HG03135 (cell line): ENCODE measurements around the gene MCM10.

Experiments
- ATAC-seq: cut with Tn5 transposase; IDR thresholded peaks from one replicate; pipeline ENCODE4 v1.9.1; 2021; ENCODE audit warnings: mild to moderate bottlenecking, moderate library complexity; ENCODE audit not compliant: unreplicated experiment

Gene MCM10

DNA sequence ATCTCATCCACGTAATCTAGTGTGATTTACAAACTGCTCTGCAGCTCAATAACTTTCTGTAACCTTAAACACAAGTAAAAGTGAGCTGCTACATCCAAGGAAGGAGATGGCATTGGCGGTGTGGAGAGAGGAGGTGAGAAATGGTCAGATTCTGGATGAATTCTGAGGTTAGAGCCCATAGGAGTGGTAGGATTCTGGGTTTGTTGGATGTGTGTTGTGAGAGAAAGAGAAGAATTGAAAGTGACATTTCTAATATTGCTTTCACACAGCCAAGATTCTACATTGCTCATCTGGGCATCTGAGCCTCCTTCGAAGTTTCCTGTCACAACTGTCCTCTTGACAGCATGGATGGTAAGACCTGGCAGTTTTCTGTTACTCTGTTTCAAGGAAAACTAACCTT, 2.5 kb downstream of the MCM10 start:
- ATAC-seq: no peak

DNA sequence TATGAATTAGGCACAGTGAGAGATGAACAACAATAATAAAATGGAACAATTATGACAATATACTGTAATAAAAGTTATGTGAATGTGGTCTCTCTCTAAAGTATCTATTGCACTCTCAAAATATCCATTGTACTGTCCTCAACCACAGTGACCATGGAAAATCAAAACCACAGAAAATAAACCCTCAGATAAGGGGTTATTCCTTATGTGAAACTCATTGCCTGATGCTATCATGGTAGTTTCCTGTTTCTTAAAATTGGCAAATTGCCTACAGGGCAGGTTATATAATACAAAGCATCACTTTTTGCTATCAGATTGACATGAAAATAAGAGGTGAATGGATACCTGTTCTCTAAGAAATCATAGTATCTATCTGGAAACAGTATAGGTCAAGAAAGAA, 3.8 kb downstream of the MCM10 start:
- ATAC-seq: no peak

DNA sequence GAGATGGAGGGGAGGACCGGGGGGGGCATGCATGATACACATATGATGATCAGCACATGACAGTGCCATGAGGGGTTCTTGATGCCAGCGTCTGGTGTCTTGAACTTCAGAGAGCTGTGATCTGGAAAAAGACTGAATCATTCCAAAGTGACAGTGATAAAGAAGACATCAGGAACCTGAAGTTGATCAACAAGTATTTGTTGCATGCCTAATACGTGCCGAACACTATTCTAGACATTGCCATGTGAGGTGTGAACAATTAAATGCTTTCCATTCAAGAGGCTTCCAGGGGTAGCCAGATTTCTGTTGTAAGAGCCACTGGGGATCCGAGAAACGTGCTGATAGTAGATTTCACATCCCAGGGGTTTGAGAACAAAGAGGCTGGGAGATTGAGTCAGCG, 6.2 kb downstream of the MCM10 start:
- ATAC-seq: no peak

DNA sequence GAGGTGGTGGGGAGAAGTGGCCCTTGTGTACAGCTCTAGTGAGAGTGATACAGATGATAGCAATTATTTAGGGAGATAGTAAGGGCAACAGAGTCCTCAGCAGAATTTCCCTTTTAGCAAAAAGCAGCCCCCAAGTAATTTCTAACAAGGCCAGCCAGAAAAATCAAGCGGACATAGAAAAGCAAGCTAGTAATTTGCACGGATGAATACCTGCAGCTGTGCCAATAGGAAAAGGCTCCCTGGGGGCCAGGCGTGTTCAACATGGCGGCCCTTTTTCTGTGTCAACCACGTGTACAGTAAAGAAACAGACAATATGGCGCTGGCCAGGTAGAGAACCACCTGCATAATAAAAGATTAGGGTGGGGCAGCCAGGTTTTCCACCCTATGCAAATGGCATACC, 7.4 kb downstream of the MCM10 start:
- no peak for ATAC-seq

DNA sequence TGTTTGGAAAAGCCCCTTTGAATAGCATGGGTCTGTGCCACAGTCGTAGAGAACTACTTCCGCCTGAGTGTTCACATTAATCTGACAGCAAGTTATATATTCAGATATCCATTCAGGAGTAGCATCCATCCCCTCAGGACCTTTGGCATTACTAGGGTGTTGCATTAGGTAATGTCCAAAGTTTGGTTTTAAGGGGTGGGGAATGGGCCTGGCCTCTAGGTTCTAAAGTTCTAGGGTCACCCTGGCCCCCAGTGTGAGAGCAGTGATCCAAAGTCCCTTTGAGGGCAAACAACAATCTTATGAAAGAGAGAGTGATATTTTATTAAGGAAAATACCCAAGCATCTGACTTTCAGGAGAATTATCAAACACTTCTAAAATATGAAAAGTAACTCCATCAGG, 12.3 kb downstream of the MCM10 start:
- no peak for ATAC-seq

DNA sequence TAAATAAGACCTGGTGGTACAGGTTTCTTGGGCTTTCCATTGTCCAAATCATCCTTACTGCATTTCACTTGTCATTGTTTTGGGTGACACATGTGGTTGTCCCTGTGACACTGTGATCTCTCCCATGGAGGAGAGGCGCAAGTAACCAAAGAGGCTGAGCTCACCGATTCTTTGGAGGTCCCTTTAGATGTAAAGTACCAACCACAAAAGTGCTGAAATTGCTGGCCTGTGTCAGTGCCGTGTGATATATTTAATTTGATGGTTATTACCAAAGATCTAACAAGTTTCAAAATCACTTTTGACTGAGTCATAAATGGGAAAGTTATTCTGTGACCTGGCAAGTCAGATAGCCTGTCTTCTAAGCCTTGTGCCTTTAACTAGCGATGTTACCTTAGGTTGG, 19.4 kb downstream of the MCM10 start:
- no peak for ATAC-seq

DNA sequence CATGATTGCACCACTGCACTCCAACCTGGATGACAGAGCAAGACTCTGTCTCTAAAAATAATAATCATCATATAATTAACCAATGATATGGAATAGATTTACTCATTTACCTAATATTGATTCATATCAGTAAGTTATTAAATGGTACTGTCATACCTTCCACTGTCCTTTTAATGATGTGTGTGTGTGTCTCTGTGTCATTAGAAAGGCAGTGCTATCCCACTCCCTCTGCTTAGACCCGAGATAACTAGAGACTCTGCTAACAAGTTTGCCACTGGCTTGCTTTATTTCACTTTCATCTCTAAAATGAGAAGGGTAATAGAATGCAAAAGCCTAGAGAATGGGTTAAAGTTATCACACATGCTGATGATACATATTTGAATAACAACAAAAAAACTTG, 21.1 kb downstream of the MCM10 start:
- no peak for ATAC-seq

DNA sequence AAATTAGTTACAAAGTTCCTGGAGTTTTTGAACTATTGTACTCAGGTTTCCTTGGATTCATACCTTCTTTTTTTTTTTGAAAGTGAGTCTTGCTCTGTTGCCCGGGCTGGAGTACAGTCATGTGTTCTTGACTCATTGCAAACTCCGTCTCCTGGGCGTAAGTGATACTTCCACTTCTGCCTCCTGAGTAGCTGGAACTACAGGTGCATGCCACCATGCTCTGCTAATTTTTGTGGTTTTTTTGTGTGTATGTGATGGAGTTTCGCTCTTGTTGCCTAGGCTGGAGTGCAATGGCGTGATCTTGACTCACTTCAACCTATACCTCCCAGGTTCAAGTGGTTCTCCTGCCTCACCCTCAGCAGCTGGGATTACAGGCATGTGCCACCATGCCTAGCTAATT, 22.3 kb downstream of the MCM10 start:
- ATAC-seq: no peak

DNA sequence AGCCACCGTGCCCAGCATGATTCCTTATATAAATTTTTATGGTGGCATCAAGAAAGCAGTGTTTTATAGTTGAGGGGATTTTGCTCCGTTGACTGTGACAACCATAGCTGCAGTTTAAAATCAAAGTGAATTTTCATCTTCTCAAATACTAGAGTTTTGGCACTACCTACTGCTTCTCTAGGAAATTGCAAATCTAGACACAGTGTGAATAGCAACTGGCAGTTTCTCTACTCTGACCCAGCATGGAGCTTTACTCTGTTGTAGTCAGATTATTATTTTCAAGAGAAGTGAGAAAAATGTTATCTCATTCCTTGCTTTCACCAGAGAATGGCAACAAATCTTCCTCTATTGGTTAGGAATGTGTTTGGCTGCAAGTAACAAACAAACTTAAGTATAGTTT, 22.9 kb downstream of the MCM10 start:
- no peak for ATAC-seq

DNA sequence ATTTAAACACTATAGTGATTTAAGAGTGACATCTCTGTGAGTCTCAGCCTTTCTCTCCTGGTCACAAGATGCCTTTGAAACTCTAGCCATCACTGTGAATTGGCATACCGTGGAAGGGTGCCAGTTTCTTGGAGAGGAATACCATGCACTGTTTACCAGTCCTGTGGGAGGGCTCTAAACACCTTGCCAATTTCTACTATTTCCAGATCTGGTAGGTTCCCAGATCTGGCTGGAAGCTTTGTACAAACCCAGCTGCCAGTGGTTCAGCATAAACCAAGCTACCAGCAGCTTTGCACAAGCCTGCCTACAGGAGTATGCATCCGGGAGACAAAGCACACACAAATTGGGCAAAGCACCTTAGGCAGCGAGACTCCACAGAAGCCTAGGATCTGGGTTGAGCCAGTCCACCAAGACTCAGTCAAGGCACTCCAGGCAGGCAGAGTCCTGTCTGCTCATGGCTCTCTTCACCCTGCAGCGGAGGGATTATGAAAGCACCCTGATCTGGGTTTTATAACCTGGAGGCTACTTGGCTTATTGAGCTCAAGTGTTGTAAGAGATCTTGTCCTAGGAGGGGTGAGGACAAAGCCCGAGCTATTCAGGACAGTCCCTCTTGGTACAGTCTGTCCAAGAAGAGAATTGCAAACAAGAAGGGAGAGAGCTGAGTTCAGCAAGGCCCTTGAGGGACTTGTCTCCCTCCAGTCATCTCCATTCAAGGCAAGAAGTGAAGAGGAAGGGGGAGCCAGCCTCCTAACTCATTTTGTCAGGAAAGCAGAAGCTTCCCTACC, 23.6 kb downstream of the MCM10 start:
- ATAC-seq: no peak

DNA sequence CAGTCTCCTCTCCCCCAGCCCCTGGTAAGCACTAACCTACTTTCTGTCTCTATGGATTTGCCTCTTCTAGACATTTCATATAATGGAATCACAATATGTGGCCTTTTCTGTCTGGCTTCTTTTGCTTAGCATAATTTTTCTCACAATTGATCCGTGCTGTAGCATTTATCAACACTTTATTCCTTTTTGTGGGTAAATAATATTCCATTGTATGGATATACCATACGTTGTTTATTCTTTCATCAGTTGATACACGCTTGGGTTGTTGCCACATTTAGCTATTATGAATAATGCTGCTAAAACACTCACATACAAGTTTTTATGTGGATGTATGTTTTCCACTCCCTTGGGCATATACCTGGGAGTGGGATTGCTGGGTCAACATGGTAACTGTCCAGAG, 25.8 kb downstream of the MCM10 start:
- ATAC-seq: no peak

DNA sequence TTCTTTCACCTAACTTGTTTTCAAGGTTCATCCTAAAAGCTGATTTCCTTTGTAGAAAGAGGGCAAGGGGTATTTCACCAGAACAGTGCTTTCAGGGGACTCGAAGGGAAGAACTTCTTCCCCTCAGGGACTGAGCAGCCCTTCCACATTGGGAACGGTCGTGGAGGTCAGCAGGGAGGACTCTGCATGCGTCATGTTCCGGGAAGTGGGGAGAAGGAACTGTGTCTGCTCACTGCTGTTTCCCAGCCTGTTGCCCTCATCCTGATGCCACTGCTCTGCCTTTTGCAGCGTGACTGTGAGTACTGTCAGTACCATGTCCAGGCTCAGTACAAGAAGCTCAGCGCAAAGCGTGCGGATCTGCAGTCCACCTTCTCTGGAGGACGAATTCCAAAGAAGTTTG, 27.2 kb downstream of the MCM10 start:
- ATAC-seq: no peak

DNA sequence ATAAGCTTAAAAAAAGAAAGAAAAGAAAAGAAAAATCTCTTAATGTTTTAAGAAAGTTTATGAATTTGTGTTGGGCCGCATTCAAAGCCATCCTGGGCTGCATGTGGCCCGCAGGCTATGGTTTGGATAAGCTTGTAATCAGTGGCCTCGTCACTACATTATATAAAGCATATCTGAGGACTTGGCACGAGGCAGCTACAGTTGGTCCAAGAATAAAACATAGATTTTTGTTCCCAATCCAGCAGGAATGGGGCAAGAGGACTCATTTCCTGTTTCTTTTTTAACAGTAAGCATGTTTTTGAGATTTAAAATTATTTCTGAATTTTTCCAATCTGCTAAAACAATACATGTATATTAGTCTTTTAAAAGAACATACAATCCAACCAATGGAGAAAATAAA, 28.6 kb downstream of the MCM10 start:
- ATAC-seq: no peak

DNA sequence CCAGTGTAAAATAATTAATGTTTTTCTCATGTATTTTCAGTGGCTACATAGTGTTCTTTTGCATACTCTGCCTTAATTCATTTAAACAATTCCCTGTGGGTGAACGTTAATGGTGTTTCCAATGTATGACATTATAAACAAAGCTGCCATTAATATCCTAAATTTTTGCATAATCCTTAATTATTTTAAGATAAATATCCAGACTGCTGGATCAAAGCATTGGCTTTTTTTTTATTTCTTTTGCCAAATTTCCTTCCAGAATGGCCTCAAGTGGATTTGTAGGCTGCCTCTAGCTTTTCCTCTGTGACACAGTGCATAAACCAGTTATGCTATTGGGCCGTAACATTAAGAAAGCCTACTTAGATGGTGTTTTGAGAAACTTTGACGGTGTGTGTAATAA, 29.5 kb downstream of the MCM10 start:
- ATAC-seq: no peak

DNA sequence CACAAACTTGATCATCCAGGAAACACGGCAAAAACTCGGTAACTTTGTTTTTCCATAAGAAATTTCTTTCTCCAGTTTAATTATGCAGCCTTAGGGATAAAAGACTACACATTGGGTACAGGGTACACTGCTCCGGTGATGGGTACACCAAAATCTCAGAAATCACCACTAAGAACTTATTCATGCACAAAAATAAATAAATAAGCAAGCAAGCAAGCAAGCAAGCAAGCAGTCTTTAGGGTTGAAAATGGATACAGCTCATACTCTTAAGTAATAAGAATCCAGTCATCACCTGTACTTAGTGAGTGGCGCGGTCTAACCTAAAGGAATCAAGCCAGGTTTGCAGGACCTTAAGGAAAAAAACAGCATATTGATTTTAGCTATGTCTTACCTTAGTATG, 30.0 kb downstream of the MCM10 start:
- ATAC-seq: no peak

DNA sequence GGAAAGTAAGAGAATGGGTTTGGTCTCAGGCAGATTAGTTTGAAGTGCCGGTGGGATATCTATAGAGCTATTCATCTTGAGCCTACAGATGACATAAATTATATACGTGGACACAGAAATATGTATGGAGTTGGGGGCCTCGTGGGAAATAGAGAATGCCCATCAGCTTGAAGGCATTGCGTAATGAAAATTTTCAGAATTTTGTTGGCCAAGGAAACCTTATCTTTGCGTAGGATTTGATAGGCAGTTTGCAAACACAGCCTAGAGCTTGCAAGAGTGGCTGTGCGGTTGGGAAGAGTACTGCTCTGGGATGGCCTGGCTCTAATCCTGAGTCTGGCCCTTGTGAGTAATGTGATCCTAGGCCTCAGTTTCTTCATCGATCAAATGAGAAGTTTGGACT, 32.3 kb downstream of the MCM10 start:
- no peak for ATAC-seq

DNA sequence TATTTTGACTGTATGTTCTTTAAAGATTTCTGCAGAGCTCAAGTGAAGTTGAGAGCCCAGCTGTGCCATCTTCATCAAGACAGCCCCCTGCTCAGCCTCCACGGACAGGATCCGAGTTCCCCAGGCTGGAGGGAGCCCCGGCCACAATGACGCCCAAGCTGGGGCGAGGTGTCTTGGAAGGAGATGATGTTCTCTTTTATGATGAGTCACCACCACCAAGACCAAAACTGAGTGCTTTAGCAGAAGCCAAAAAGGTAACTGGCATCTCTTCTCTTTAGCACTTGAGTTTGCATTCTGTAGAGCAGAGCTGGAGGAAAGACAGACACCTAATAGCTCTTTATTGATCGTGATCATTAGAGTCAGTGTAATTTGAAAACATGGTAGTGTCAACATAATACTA, 33.7 kb downstream of the MCM10 start:
- ATAC-seq: no peak

DNA sequence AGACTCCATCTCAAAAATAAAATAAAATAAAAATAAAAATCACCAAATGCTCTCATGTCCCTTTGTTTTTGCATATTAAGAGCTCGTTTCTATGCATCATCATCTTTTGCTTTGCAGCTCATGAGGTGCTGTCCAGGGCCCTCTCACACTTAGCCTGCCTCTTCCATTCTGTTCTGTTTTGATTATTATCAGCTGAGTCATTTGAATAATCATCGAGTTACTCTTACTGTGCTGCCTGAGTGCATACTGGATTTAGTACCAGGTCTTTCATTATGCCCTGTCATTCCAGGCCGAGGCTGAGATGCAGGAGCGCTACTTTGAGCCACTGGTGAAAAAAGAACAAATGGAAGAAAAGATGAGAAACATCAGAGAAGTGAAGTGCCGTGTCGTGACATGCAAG, 39.8 kb downstream of the MCM10 start:
- no peak for ATAC-seq

DNA sequence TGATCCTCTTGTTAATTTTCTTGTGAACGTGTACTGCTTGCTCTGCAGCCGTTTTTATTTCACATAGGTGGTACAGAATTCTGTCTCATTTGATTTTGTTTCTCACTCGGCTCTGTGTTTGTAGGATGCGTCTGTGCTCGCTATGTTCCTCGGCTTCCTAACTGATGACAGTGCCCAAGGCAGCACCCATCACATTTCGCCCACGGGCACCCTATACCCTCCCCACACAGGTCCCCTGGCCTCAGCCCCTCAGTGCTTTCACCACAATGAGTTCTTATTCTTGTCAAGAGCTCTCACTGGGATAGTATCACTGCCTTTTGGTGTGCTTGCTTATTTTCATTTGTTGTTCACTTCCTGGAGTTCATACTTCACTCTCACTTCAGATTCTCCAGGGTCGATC, 44.7 kb downstream of the MCM10 start:
- ATAC-seq: no peak

DNA sequence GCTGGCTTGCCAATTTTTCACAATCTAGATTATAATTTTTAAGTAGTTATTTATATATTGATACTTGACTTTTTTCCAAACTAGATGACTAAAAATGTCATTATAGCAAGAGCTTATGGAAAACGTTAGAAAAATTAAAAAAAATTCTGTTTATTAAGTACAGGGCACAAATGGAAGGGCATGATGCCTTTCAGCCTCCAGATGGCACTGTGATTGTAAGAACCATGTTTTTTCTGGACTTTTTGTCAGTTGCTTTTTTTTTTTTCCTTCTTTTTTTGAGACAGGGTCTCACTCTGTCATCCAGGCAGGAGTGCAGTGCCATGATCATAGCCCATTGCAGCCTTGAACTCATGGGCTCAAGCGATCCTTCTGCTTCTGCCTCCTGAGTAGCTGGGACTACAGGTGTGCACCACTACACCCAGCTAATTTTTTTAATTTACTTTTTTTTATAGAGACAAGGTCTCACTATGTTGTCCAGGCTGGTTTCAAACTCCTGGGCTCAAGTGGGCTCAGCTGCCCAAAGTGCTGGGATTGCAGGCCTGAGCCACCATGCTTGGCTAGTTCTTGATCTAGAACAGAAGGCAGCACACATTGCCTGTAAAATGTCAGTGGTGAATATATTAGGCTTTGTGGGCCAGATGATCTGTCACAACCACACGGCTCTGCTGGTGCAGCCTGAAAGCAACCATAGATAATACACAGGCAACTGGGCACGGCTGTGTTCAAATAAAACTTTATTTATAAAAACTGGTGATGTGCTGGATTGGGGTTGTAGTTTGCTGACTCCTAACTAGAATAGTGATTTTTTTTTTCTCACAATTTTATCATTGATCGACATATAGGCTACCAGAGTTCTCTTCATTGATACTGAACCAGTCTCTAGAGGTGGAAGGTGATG, 45.4 kb downstream of the MCM10 start:
- ATAC-seq: no peak

DNA sequence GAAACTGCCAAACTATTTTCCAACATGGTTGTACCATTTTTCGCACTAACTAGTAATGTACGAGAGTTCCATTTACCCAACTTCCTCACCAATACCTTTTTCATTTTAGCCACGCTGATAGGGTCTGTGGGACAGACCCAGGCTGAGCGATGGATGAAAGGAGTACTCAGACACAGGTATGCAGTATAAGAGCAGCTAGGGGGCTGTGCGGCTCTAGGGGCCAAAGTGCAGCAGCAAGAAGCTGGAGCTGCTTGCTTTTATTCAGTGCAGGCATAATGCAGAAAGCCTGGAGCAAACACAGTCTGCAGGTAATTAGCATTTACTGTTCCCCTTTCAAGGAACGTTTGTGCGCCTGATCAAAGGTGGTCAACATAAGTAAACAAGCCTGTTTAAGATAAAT, 51.8 kb downstream of the MCM10 start:
- ATAC-seq: no peak

DNA sequence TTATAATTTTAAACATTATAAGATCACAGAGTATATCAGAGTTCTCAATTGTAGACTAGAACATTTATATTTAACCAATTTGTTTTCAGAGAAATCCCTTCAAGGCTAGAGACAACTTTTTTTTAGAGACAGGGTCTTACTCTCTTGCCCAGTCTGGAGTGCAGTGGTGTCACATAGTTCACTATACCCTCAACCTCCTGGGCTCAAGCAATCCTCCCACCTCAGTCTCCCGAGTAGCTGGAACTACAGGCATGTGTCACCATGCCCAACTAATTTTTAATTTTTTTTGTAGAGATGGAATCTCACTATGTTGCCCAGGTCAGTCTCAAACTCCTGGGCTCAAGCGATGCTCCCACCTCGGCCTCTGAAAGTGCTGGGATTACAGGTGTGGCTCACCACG, 57.5 kb downstream of the MCM10 start:
- no peak for ATAC-seq
